MM.1S (cell line): ENCODE results near the gene PMS1.

Source experiments
- EZH2 ChIP-seq: fragments of 300-600 bp; sonication (generic); optimal IDR thresholded peaks from 2 replicates; pipeline ENCODE3; 2017; ENCODE audit warnings: low read depth, mild to moderate bottlenecking, antibody characterized with exemption, low read length, mixed read lengths
- EZH2phosphoT487 ChIP-seq: fragments of 300-600 bp; sonication (generic); IDR thresholded peaks from 2 replicates; pipeline ENCODE4 v1.6.1; 2018; ENCODE audit warnings: antibody characterized with exemption, low read length
- TF ChIP-seq, protein P1 (sequence below): fragments of 300-600 bp; sonication (generic); IDR thresholded peaks from 2 replicates; pipeline ENCODE4 v1.5.1; 2016; ENCODE audit warnings: antibody characterized with exemption, low read length, mixed read lengths

- TF ChIP-seq, protein P1, sequence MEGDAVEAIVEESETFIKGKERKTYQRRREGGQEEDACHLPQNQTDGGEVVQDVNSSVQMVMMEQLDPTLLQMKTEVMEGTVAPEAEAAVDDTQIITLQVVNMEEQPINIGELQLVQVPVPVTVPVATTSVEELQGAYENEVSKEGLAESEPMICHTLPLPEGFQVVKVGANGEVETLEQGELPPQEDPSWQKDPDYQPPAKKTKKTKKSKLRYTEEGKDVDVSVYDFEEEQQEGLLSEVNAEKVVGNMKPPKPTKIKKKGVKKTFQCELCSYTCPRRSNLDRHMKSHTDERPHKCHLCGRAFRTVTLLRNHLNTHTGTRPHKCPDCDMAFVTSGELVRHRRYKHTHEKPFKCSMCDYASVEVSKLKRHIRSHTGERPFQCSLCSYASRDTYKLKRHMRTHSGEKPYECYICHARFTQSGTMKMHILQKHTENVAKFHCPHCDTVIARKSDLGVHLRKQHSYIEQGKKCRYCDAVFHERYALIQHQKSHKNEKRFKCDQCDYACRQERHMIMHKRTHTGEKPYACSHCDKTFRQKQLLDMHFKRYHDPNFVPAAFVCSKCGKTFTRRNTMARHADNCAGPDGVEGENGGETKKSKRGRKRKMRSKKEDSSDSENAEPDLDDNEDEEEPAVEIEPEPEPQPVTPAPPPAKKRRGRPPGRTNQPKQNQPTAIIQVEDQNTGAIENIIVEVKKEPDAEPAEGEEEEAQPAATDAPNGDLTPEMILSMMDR, result no peak
- TF ChIP-seq EZH2phosphoT487 (no peak), EZH2 (no peak)
Measured at GRCh38 chr2:189770590-189771322, 13.5 kb upstream of the PMS1 start.
